ENCODE data around the gene ID1. TPM values are rescaled to one million over a fixed set of nuclear protein-coding genes. Genes with fewer than 3 reads are reported as not detected.

The ID1 gene
- total and polyA plus RNA-seq, 2 of the 13 experiments (the other 11 are each of a cell fraction or from before 2014, with no cell fraction given), result 320 to 419 TPM

- TF ChIP-seq ZHX2 (IDR thresholded peaks at IDR 0.05; ENCODE audit: low read depth) (peak; percentile 82), ZHX2 (CRISPR knock-in tag; IDR thresholded peaks at IDR 0.05; ENCODE audit: borderline replicate concordance) (no peak), SPEN (CRISPR knock-in tag; IDR thresholded peaks at IDR 0.05; ENCODE audit: low read depth) (peak; percentile 73; the same call in 1 of the 2 replicates), FOXO1 (CRISPR knock-in tag; IDR thresholded peaks at IDR 0.05) (no peak; the same call in 1 of the 2 replicates), ZNF644 (CRISPR knock-in tag; IDR thresholded peaks at IDR 0.05; ENCODE audit: low read depth) (peak; percentile 80; the same call in 1 of the 2 replicates), ZBTB38 (CRISPR knock-in tag; IDR thresholded peaks at IDR 0.05) (peak; percentile 94), ZFP36L1 (CRISPR knock-in tag; IDR thresholded peaks at IDR 0.05) (peak; percentile 60), SKIL (CRISPR knock-in tag; IDR thresholded peaks at IDR 0.05; ENCODE audit: borderline replicate concordance) (peak; percentile 81; the same call in 1 of the 2 replicates), ZFY (CRISPR knock-in tag; IDR thresholded peaks at IDR 0.05) (peak; percentile 55; the same call in 1 of the 2 replicates), TBP (CRISPR knock-in tag; IDR thresholded peaks at IDR 0.05) (no peak; the same call in 1 of the 2 replicates), NCOR1 (IDR thresholded peaks at IDR 0.05; ENCODE audit: borderline replicate concordance, low read length) (peak; percentile 75; the same call in 1 of the 2 replicates), MTA1 (CRISPR knock-in tag; IDR thresholded peaks at IDR 0.05; ENCODE audit: borderline replicate concordance) (peak; percentile 57; the same call in 1 of the 2 replicates), MAZ (IDR thresholded peaks at IDR 0.05; ENCODE audit: borderline replicate concordance, low read depth, low read length) (peak; percentile 68; the same call in 1 of the 2 replicates), MAZ (CRISPR knock-in tag; IDR thresholded peaks at IDR 0.05; ENCODE audit: low read depth) (no peak), ZFP90 (CRISPR knock-in tag; IDR thresholded peaks at IDR 0.05; ENCODE audit: borderline replicate concordance) (peak; percentile 43; the same call in 1 of the 2 replicates), ZNF331 (CRISPR knock-in tag; IDR thresholded peaks at IDR 0.05) (peak; percentile 47), SNRNP70 (IDR thresholded peaks at IDR 0.05; ENCODE audit: low read depth, low read length) (no peak), RAD21 (CRISPR knock-in tag; IDR thresholded peaks at IDR 0.05) (peak; percentile 59; the same call in 1 of the 2 replicates), ZIK1 (CRISPR knock-in tag; IDR thresholded peaks at IDR 0.05; ENCODE audit: borderline replicate concordance, low read depth) (0 out of 2 replicates have a peak, but pooled peaks have one; percentile 29), ZNF784 (CRISPR knock-in tag; IDR thresholded peaks at IDR 0.05; ENCODE audit: borderline replicate concordance) (0 out of 2 replicates have a peak, but pooled peaks have one; percentile 17)
These were observed 10.3 kb upstream of the ID1 start (continued) for GRCh38 chr20:31594558-31595379.

Measured in HepG2 (cell line).